ENCODE results near the gene C1S.

C1S gene

DNA sequence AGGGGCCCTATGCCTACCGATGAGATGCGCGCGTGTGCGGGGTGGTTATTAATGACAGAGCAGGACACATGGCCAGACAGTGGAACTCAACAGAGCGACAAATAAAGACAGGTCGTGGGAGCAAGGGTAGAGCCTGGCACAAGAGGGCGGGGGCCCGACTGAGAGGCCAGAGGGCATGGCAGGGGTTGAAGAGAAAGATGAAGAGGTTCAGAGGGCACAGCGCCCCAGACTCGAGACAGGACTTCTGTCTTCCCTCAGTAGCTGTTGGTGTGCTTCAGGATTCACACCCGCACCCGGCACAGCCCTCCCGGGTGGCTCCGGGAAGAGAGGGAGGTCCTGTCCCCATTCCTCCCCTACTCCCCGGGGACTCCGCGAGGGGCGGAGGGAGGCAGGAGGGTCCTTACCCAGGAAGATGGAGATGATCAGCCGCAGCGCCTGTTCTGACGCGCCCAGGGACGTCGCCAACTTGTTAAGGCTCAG lies 42.6 kb upstream of the C1S start:
- H3K4me3 ChIP-seq (ENCODE audit: control insufficient read depth, low read depth, low read length) = peak overlapping the region; percentile 82
- no peak for DNase-seq (ENCODE audit: low read depth)
- TF ChIP-seq, protein P1, sequence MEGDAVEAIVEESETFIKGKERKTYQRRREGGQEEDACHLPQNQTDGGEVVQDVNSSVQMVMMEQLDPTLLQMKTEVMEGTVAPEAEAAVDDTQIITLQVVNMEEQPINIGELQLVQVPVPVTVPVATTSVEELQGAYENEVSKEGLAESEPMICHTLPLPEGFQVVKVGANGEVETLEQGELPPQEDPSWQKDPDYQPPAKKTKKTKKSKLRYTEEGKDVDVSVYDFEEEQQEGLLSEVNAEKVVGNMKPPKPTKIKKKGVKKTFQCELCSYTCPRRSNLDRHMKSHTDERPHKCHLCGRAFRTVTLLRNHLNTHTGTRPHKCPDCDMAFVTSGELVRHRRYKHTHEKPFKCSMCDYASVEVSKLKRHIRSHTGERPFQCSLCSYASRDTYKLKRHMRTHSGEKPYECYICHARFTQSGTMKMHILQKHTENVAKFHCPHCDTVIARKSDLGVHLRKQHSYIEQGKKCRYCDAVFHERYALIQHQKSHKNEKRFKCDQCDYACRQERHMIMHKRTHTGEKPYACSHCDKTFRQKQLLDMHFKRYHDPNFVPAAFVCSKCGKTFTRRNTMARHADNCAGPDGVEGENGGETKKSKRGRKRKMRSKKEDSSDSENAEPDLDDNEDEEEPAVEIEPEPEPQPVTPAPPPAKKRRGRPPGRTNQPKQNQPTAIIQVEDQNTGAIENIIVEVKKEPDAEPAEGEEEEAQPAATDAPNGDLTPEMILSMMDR (IDR thresholded peaks at IDR 0.05; ENCODE audit: control insufficient read depth, insufficient read depth, low read depth, low read length, missing control alignments) = no peak

GRCh38 chr12:7018350-7019042 lies 42.0 kb upstream of the C1S start, which contains the start of gene LPCAT3:
LPCAT3 (minus strand) TSS chr12:7018476; CDS start chr12:7018424, 52 bp downstream.
- DNase-seq (ENCODE audit: low read depth) = peak; percentile 59
- TF ChIP-seq, protein P1 (IDR thresholded peaks at IDR 0.05; ENCODE audit: control insufficient read depth, insufficient read depth, low read depth, low read length, missing control alignments) = peak; percentile 80
- peak within 1 kb of the TSS; percentile 82 for H3K4me3 ChIP-seq (ENCODE audit: control insufficient read depth, low read depth, low read length)

GRCh38 chr12:7019043-7019569 lies 41.4 kb upstream of the C1S start:
- TF ChIP-seq, protein P1 (IDR thresholded peaks at IDR 0.05; ENCODE audit: control insufficient read depth, insufficient read depth, low read depth, low read length, missing control alignments) = no peak
- H3K4me3 ChIP-seq (ENCODE audit: control insufficient read depth, low read depth, low read length) = peak overlapping the region; percentile 82
- DNase-seq (ENCODE audit: low read depth) = no peak

DNA sequence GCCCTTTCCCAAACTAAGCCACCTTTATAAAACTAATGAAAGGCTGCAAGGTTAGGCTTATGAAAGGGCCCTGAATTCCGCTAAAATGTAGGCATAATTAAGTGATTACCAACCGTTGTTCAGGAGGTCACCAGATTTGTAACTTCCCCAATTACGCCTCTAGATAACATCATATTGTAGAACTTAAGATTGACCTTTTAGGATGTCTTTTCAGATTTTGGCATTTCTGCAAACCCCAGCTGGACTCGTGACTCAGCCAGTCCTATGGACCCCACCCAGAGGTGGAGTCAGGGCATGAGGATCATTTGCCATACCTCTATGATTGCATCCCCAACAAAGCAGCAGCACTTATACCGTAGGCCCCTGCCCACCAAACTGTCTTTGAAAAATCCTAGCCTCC lies 38.6 kb upstream of the C1S start:
- no peak for DNase-seq (ENCODE audit: low read depth)
- TF ChIP-seq, protein P1 (IDR thresholded peaks at IDR 0.05; ENCODE audit: control insufficient read depth, insufficient read depth, low read depth, low read length, missing control alignments) = no peak
- no peak overlapping the region for H3K4me3 ChIP-seq (ENCODE audit: control insufficient read depth, low read depth, low read length)

DNA sequence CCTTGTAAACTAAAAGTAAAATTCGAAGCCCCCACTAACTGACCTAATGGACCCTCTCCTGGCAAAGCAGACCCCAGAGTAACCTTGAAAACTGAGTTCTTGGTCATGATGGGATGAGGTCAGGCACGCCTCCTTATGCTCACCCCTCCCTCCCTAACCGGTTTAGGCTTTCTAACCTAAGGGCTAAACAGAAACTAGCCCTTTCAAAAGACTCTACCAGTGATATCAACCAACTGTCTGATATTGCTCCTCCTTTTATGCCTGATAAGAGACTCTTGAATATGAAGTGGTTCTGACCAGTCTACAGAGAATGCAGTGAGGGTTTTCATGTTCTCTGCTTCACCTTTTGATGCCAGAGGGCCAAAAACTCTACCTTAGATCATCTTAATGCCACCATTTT lies 37.4 kb upstream of the C1S start:
- no peak for DNase-seq (ENCODE audit: low read depth)
- TF ChIP-seq, protein P1 (IDR thresholded peaks at IDR 0.05; ENCODE audit: control insufficient read depth, insufficient read depth, low read depth, low read length, missing control alignments) = no peak
- no peak overlapping the region for H3K4me3 ChIP-seq (ENCODE audit: control insufficient read depth, low read depth, low read length)

GRCh38 chr12:7026854-7027253 lies 33.7 kb upstream of the C1S start:
- no peak overlapping the region for H3K4me3 ChIP-seq (ENCODE audit: control insufficient read depth, low read depth, low read length)
- no peak for DNase-seq (ENCODE audit: low read depth)
- TF ChIP-seq, protein P1 (IDR thresholded peaks at IDR 0.05; ENCODE audit: control insufficient read depth, insufficient read depth, low read depth, low read length, missing control alignments) = no peak

Data from AG09309 (cell line).